AG10803 (cell line): ENCODE results near the gene CPTP.

Source experiments
- DNase-seq: peaks from one replicate; pipeline ENCODE4 v3.0.0; 2010; ENCODE audit warnings: low read depth
- H3K4me3 ChIP-seq: 2 replicates; pipeline ENCODE4 v1.5.1; 2011; ENCODE audit warnings: mild to moderate bottlenecking, low read length, control low read depth
- TF ChIP-seq, protein P1 (sequence below): conservative IDR thresholded peaks from 2 replicates; pipeline ENCODE4 v1.5.1; 2011; ENCODE audit warnings: mild to moderate bottlenecking, low read length, control low read depth, inconsistent platforms

CPTP gene

DNA sequence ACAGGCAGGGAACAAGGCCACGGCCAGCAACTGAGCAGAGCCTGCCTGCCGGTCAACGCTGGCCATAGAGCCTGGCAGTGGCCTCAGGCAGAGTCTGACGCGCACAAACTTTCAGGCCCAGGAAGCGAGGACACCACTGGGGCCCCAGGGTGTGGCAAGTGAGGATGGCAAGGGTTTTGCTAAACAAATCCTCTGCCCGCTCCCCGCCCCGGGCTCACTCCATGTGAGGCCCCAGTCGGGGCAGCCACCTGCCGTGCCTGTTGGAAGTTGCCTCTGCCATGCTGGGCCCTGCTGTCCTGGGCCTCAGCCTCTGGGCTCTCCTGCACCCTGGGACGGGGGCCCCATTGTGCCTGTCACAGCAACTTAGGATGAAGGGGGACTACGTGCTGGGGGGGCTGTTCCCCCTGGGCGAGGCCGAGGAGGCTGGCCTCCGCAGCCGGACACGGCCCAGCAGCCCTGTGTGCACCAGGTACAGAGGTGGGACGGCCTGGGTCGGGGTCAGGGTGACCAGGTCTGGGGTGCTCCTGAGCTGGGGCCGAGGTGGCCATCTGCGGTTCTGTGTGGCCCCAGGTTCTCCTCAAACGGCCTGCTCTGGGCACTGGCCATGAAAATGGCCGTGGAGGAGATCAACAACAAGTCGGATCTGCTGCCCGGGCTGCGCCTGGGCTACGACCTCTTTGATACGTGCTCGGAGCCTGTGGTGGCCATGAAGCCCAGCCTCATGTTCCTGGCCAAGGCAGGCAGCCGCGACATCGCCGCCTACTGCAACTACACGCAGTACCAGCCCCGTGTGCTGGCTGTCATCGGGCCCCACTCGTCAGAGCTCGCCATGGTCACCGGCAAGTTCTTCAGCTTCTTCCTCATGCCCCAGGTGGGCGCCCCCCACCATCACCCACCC, 6.7 kb downstream of the CPTP start, which contains the start of gene TAS1R3:
Gene TAS1R3, plus strand, starts transcription at position 213 of the 898 bp plus-strand sequence. Its CDS starts 66 bp downstream, at position 279.
- H3K4me3 ChIP-seq = no peak within 1 kb of the TSS
- no peak for DNase-seq
- TF ChIP-seq, protein P1, sequence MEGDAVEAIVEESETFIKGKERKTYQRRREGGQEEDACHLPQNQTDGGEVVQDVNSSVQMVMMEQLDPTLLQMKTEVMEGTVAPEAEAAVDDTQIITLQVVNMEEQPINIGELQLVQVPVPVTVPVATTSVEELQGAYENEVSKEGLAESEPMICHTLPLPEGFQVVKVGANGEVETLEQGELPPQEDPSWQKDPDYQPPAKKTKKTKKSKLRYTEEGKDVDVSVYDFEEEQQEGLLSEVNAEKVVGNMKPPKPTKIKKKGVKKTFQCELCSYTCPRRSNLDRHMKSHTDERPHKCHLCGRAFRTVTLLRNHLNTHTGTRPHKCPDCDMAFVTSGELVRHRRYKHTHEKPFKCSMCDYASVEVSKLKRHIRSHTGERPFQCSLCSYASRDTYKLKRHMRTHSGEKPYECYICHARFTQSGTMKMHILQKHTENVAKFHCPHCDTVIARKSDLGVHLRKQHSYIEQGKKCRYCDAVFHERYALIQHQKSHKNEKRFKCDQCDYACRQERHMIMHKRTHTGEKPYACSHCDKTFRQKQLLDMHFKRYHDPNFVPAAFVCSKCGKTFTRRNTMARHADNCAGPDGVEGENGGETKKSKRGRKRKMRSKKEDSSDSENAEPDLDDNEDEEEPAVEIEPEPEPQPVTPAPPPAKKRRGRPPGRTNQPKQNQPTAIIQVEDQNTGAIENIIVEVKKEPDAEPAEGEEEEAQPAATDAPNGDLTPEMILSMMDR = no peak

DNA sequence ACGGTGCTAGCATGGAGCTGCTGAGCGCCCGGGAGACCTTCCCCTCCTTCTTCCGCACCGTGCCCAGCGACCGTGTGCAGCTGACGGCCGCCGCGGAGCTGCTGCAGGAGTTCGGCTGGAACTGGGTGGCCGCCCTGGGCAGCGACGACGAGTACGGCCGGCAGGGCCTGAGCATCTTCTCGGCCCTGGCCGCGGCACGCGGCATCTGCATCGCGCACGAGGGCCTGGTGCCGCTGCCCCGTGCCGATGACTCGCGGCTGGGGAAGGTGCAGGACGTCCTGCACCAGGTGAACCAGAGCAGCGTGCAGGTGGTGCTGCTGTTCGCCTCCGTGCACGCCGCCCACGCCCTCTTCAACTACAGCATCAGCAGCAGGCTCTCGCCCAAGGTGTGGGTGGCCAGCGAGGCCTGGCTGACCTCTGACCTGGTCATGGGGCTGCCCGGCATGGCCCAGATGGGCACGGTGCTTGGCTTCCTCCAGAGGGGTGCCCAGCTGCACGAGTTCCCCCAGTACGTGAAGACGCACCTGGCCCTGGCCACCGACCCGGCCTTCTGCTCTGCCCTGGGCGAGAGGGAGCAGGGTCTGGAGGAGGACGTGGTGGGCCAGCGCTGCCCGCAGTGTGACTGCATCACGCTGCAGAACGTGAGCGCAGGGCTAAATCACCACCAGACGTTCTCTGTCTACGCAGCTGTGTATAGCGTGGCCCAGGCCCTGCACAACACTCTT, 7.6 kb downstream of the CPTP start:
- H3K4me3 ChIP-seq = no peak overlapping the region
- no peak for DNase-seq
- TF ChIP-seq, protein P1 = no peak

DNA sequence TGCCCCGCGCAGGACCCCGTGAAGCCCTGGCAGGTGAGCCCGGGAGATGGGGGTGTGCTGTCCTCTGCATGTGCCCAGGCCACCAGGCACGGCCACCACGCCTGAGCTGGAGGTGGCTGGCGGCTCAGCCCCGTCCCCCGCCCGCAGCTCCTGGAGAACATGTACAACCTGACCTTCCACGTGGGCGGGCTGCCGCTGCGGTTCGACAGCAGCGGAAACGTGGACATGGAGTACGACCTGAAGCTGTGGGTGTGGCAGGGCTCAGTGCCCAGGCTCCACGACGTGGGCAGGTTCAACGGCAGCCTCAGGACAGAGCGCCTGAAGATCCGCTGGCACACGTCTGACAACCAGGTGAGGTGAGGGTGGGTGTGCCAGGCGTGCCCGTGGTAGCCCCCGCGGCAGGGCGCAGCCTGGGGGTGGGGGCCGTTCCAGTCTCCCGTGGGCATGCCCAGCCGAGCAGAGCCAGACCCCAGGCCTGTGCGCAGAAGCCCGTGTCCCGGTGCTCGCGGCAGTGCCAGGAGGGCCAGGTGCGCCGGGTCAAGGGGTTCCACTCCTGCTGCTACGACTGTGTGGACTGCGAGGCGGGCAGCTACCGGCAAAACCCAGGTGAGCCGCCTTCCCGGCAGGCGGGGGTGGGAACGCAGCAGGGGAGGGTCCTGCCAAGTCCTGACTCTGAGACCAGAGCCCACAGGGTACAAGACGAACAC, 8.3 kb downstream of the CPTP start:
- no peak overlapping the region for H3K4me3 ChIP-seq
- DNase-seq = no peak
- TF ChIP-seq, protein P1 = no peak

- TF ChIP-seq, protein P1 = no peak
- DNase-seq = no peak
- H3K4me3 ChIP-seq = no peak overlapping the region
Observed at GRCh38 chr1:1333551-1334241, 9.1 kb downstream of the CPTP start.

- no peak overlapping the region for H3K4me3 ChIP-seq
- TF ChIP-seq, protein P1 = no peak
- DNase-seq = no peak
Observed at GRCh38 chr1:1334835-1335234, 10.2 kb downstream of the CPTP start.

GRCh38 chr1:1335283-1335682, 10.7 kb downstream of the CPTP start:
- no peak for DNase-seq
- no peak overlapping the region for H3K4me3 ChIP-seq
- TF ChIP-seq, protein P1 = no peak
